GM19238 (cell line): ENCODE results near the gene IDNK.
"Not testable (repeated sequence)": the region's sequence is repeated elsewhere in the genome, so short reads cannot be mapped to it uniquely, and the experiment has no call there.

ENCODE experiments used
- DNase-seq: peaks from one replicate; pipeline ENCODE4 v3.0.0; 2011; ENCODE audit warnings: low spot score; ENCODE audit not compliant: insufficient read length

Gene IDNK

GRCh38 chr9:83622939-83623678, at the start of gene IDNK:
Gene IDNK (plus strand): TSS chr9:83623143. CDS start chr9:83623172, 29 bp downstream.
- DNase-seq = peak; percentile 60

GRCh38 chr9:83574482-83574881, 48.5 kb upstream of the IDNK start:
- DNase-seq = no peak

GRCh38 chr9:83582029-83582428, 40.9 kb upstream of the IDNK start:
- DNase-seq = no peak

- no peak for DNase-seq
Observed at GRCh38 chr9:83583151-83584014, 39.6 kb upstream of the IDNK start.

GRCh38 chr9:83584995-83585394, 37.9 kb upstream of the IDNK start:
- DNase-seq = no peak

- no peak for DNase-seq
Observed at GRCh38 chr9:83588256-83588655, 34.7 kb upstream of the IDNK start.

- DNase-seq = peak; percentile 23
Observed at GRCh38 chr9:83596899-83597504, 25.9 kb upstream of the IDNK start.

GRCh38 chr9:83598487-83598886, 24.5 kb upstream of the IDNK start:
- no peak for DNase-seq

GRCh38 chr9:83599071-83599470, 23.9 kb upstream of the IDNK start:
- DNase-seq = no peak

- no peak for DNase-seq
Observed at GRCh38 chr9:83601463-83601862, 21.5 kb upstream of the IDNK start.

- not testable (repeated sequence) for DNase-seq
Observed at GRCh38 chr9:83607620-83608019, 15.3 kb upstream of the IDNK start.

- DNase-seq = not testable (repeated sequence)
Observed at GRCh38 chr9:83613298-83613697, 9.6 kb upstream of the IDNK start.

- no peak for DNase-seq
Observed at GRCh38 chr9:83617299-83617698, 5.6 kb upstream of the IDNK start.

- DNase-seq = peak; percentile 11
Observed at GRCh38 chr9:83620841-83621636, 1.9 kb upstream of the IDNK start.

- no peak for DNase-seq
Observed at GRCh38 chr9:83622433-83622938, 457 bp upstream of the IDNK start.

GRCh38 chr9:83623679-83624076, 735 bp downstream of the IDNK start:
- peak; percentile 4 for DNase-seq

GRCh38 chr9:83625178-83625577, 2.2 kb downstream of the IDNK start:
- DNase-seq = no peak

- no peak for DNase-seq
Observed at GRCh38 chr9:83628540-83628939, 5.6 kb downstream of the IDNK start.

GRCh38 chr9:83629433-83630104, 6.6 kb downstream of the IDNK start:
- DNase-seq = no peak

GRCh38 chr9:83630938-83631457, 8.1 kb downstream of the IDNK start:
- no peak for DNase-seq
